B cell (primary cell): ENCODE results near the gene MTHFSD. TPM values are rescaled to one million over a fixed set of nuclear protein-coding genes. Genes with fewer than 3 reads are reported as not detected.

Source experiments
- ATAC-seq: fragments of 200-7000 bp; cut with Tn5 transposase; one replicate; pipeline ENCODE4 v1.10.0; 2021; ENCODE audit warnings: low read depth, mild to moderate bottlenecking, moderate number of reproducible peaks, moderate library complexity
- CTCF ChIA-PET: fragments of 350-600 bp; sonication (Branson Sonifier 250); formaldehyde crosslinking; loops from one replicate; lab custom pipeline; 2021; ENCODE audit warnings: antibody characterized with exemption, inconsistent platforms; lab: Charles Lee
- POLR2A ChIA-PET: fragments of 350-600 bp; sonication (Branson Sonifier 250); formaldehyde crosslinking; loops from one replicate; lab custom pipeline; 2021; ENCODE audit warnings: antibody characterized with exemption; lab: Charles Lee
- DNase-seq: peaks from one replicate; pipeline ENCODE4 v3.0.0; 2013
- H2AFZ ChIP-seq: 2 replicates; pipeline ENCODE4 v1.6.1; 2012; ENCODE audit warnings: mild to moderate bottlenecking, low read depth, low read length; ENCODE audit not compliant: insufficient read depth, poor library complexity, severe bottlenecking
- H3K27ac ChIP-seq, 2 donors: 1 replicate in 1 of 2; 2 replicates in 1 of 2; pipeline ENCODE4 v1.5.1; 2012 to 2013; ENCODE audit warnings: low read length in 2 of 2, mild to moderate bottlenecking in 2 of 2, moderate library complexity in 1 of 2
- H3K27me3 ChIP-seq, 4 experiments: fragments of 200-600 bp in 1 of 4; sonication (generic) in 1 of 4; replicated peaks in 1 of 4; 1 replicate in 2 of 4; 2 replicates in 2 of 4; pipeline versions ENCODE4 v1.6.1 to v1.7.0; 2013 to 2016; ENCODE audit warnings: low read length in 3 of 4, mild to moderate bottlenecking in 2 of 4, mixed read lengths in 1 of 4, moderate library complexity in 1 of 4; ENCODE audit not compliant: insufficient read depth in 4 of 4, control insufficient read depth in 3 of 4; ENCODE audit errors: control extremely low read depth in 1 of 4
- H3K36me3 ChIP-seq, 2 experiments: replicated peaks in 1 of 2; 1 replicate in 1 of 2; 2 replicates in 1 of 2; pipeline versions ENCODE4 v1.6.1 to v1.7.1; 2013; ENCODE audit warnings: low read length in 1 of 2; ENCODE audit not compliant: insufficient read depth in 2 of 2, control insufficient read depth in 1 of 2; ENCODE audit errors: control extremely low read depth in 1 of 2, extremely low read depth in 1 of 2
- H3K4me1 ChIP-seq, 2 donors: fragments of 200-600 bp in 1 of 2; sonication (generic) in 1 of 2; 1 replicate in 1 of 2; 2 replicates in 1 of 2; pipeline versions ENCODE4 v1.5.1 to v1.6.1; 2013 to 2017; ENCODE audit warnings: low read length in 2 of 2; ENCODE audit not compliant: control insufficient read depth in 2 of 2, insufficient read depth in 2 of 2
- H3K4me2 ChIP-seq: replicated peaks from 2 replicates; pipeline ENCODE3; 2012; ENCODE audit warnings: mild to moderate bottlenecking, low read depth, low read length; ENCODE audit not compliant: poor library complexity, severe bottlenecking
- H3K4me3 ChIP-seq, 5 experiments: fragments of 200-600 bp in 1 of 5; sonication (generic) in 1 of 5; 1 replicate in 3 of 5; 2 replicates in 2 of 5; pipeline versions ENCODE4 v1.5.1 to v1.7.0; 2011 to 2016; ENCODE audit warnings: low read length in 4 of 5, mild to moderate bottlenecking in 4 of 5, low read depth in 2 of 5, control low read depth in 1 of 5, moderate library complexity in 1 of 5; ENCODE audit not compliant: insufficient read depth in 1 of 5; ENCODE audit errors: control extremely low read depth in 1 of 5, extremely low read depth in 1 of 5
- H3K79me2 ChIP-seq: fragments of 200-600 bp; sonication (generic); one replicate; pipeline ENCODE4 v1.6.0; 2016; ENCODE audit warnings: low read length; ENCODE audit not compliant: control insufficient read depth, insufficient read depth
- H3K9ac ChIP-seq: fragments of 200-600 bp; sonication (generic); 2 replicates; pipeline ENCODE4 v1.6.1; 2017; ENCODE audit warnings: mild to moderate bottlenecking, low read length, moderate library complexity
- H3K9me3 ChIP-seq, 3 donors: one replicate each; pipeline versions ENCODE4 v1.6.1 to v1.7.1; 2013; ENCODE audit warnings: low read length in 2 of 3; ENCODE audit not compliant: control insufficient read depth in 2 of 3, insufficient read depth in 1 of 3; ENCODE audit errors: control extremely low read depth in 1 of 3
- H4K20me1 ChIP-seq: 2 replicates; pipeline ENCODE4 v1.6.0; 2012; ENCODE audit warnings: mild to moderate bottlenecking, low read length; ENCODE audit not compliant: insufficient read depth, control insufficient read depth, poor library complexity, severe bottlenecking
- H3K27ac Mint-ChIP-seq: one replicate; pipeline ENCODE4 v1.8.0; 2021; ENCODE audit warnings: mixed read lengths
- H3K27me3 Mint-ChIP-seq: one replicate; pipeline ENCODE4 v1.8.0; 2021; ENCODE audit warnings: mixed read lengths
- H3K4me1 Mint-ChIP-seq: one replicate; pipeline ENCODE4 v1.8.0; 2021; ENCODE audit warnings: mixed read lengths
- H3K4me3 Mint-ChIP-seq: one replicate; pipeline ENCODE4 v1.8.0; 2021; ENCODE audit warnings: mixed read lengths
- H3K9me3 Mint-ChIP-seq: one replicate; pipeline ENCODE4 v1.8.0; 2022; ENCODE audit warnings: mixed read lengths; ENCODE audit not compliant: insufficient read depth
- EZH2 ChIP-seq: IDR thresholded peaks from 2 replicates; pipeline ENCODE4 v1.6.1; 2012; ENCODE audit warnings: borderline replicate concordance, low read depth, mild to moderate bottlenecking, moderate library complexity, low read length; ENCODE audit not compliant: insufficient read depth, poor library complexity, severe bottlenecking
- WGBS: methylation state at CpG from one replicate; pipeline ENCODE4 v1.1.5; 2013; ENCODE audit warnings: missing lambda C conversion rate; ENCODE audit not compliant: insufficient coverage; 5-methylcytosine and 5-hydroxymethylcytosine counted together
- intact Hi-C: fragments of 100-400 bp; cut with micrococcal nuclease; formaldehyde crosslinking; loops from one replicate; pipeline ENCODE4 v1.10.0; 2022
- polyA plus RNA-seq: library from polyadenylated mRNA; depleted of rRNA; stranded (reverse); fragments of >200 nt; gene quantifications from 2 replicates; pipeline ENCODE4 v1.2.3, GENCODE V29; 2012
- total RNA-seq, 2 donors: library from RNA; stranded (reverse); fragments of 120-200 nt in 1 of 2; gene quantifications; 1 replicate in 1 of 2; 2 replicates in 1 of 2; pipeline versions ENCODE4 v1.2.3 to v1.2.4, GENCODE V29; 2013 to 2022
- TF ChIP-seq, protein P1 (sequence below): fragments of 200-600 bp; IDR thresholded peaks from one replicate; pipeline ENCODE4 v1.8.0; 2022; ENCODE audit warnings: antibody characterized with exemption, mild to moderate bottlenecking

Gene MTHFSD
- total and polyA plus RNA-seq, 2 donors (not counting 1 experiment from before 2014, with no cell fraction given) = 21.5 to 42.0 TPM

DNA sequence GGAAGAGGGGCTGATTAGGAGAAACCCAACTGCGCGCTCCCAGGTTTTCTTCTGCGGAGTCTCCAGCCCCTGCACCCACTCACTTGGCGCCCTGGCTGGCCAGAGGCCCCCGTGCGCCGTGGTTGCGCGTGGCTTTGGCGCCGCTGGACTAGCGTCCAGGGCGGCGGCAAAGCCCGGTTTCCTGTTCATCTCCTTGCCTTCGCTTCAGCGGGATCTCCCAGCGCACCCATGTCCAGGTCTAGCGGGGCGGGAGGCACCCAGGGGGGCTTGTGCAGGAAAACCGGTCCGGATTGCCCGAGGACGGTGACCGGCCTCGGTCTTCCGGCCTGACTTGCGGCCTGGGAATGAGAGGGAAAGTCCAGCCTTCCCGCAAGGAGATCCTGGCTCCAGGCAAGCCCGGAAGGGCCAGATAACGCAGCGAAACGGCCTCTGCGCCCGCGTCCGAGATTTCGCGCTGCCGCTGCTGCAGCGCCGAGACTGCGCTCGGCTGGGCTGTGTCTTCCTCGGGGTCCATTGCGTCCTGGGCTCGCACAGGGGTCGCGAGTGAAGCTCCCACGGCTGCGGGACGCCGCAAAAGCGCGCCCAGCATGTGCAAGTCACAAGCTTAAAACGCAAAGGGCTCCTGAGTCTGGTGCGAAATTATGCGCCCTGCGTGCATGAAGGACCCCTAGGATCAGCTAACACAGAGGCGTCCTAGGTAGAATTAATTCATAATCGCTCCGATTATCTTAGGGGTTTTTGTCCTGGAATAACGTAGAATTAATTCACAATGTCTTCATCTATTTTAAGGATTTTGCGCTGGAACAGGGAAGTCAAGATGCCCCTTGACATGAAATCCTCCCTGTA lies 39.0 kb downstream of the MTHFSD start:
- peaks cover 63% of the 10 kb centered on the region for H3K27me3 Mint-ChIP-seq
- WGBS = 11% methylated on average over 61 of the region's 64 CpGs
- ChIA-PET POLR2A (no interaction called here), CTCF (interaction anchor here (1.2 to 5.9 kb wide), 2 partner anchors 10 to 696 kb away, joined by 3 to 59 read pairs; no protein-coding TSS in a partner anchor)
- Histone ChIP-seq H4K20me1 (no peaks in the 10 kb centered on the region), H3K4me1 (peaks cover 14 to 22% of the 10 kb centered on the region in 2 donors), H3K4me2 (no peak overlapping the region), H3K27me3 (peaks cover 0 to 89% (median 54%) of the 10 kb centered on the region in 4 experiments), H3K9me3 (peaks cover 0 to 21% (median 1%) of the 10 kb centered on the region in 3 donors), H3K9ac (no peak overlapping the region), H3K4me3 (no peak overlapping the region), H3K36me3 (no peaks in the 10 kb centered on the region), H3K79me2 (no peaks in the 10 kb centered on the region), H2AFZ (no peak overlapping the region), H3K27ac (no peak overlapping the region)
- H3K9me3 Mint-ChIP-seq = no peaks in the 10 kb centered on the region
- H3K4me1 Mint-ChIP-seq = peaks cover 10% of the 10 kb centered on the region
- TF ChIP-seq EZH2 = no peak
- TF ChIP-seq, protein P1, sequence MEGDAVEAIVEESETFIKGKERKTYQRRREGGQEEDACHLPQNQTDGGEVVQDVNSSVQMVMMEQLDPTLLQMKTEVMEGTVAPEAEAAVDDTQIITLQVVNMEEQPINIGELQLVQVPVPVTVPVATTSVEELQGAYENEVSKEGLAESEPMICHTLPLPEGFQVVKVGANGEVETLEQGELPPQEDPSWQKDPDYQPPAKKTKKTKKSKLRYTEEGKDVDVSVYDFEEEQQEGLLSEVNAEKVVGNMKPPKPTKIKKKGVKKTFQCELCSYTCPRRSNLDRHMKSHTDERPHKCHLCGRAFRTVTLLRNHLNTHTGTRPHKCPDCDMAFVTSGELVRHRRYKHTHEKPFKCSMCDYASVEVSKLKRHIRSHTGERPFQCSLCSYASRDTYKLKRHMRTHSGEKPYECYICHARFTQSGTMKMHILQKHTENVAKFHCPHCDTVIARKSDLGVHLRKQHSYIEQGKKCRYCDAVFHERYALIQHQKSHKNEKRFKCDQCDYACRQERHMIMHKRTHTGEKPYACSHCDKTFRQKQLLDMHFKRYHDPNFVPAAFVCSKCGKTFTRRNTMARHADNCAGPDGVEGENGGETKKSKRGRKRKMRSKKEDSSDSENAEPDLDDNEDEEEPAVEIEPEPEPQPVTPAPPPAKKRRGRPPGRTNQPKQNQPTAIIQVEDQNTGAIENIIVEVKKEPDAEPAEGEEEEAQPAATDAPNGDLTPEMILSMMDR = no peak
- no peak for ATAC-seq
- intact Hi-C loops = no loop called here
- H3K27ac Mint-ChIP-seq = no peak overlapping the region
- H3K4me3 Mint-ChIP-seq = no peak overlapping the region
- no peak for DNase-seq

DNA sequence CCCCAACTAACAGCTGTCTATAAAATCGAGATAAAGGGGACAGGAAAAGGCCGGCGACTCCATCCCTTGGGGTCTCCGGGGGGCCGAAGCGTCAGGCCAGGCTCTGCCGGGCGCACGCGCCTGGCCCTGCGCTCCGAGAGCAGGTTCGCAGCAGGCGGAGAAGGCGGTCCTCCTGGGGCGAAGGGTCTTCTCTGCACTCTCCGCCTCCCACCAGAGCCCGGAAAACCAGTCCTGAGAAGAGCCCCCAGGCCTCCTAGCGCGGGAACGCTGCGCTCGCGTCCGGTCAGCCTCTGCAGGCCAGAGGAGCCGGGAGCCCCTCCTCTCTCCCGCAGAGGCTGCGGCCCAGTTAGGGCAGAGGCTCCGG lies 39.6 kb downstream of the MTHFSD start:
- 21% methylated on average over 29 of the region's 29 CpGs for WGBS
- Histone ChIP-seq H3K4me3 (no peak overlapping the region), H3K27me3 (peaks cover 0 to 88% (median 52%) of the 10 kb centered on the region in 4 experiments), H3K27ac (no peak overlapping the region), H3K9ac (no peak overlapping the region), H3K4me2 (no peak overlapping the region), H3K9me3 (peaks cover 0 to 21% (median 1%) of the 10 kb centered on the region in 3 donors), H2AFZ (no peak overlapping the region), H4K20me1 (no peaks in the 10 kb centered on the region), H3K4me1 (peaks cover 18 to 26% of the 10 kb centered on the region in 2 donors), H3K36me3 (no peaks in the 10 kb centered on the region), H3K79me2 (no peaks in the 10 kb centered on the region)
- intact Hi-C loops = no loop called here
- peaks cover 61% of the 10 kb centered on the region for H3K27me3 Mint-ChIP-seq
- TF ChIP-seq EZH2 = no peak
- no peak overlapping the region for H3K27ac Mint-ChIP-seq
- peaks cover 13% of the 10 kb centered on the region for H3K4me1 Mint-ChIP-seq
- POLR2A ChIA-PET = no interaction called here
- no peaks in the 10 kb centered on the region for H3K9me3 Mint-ChIP-seq
- no peak overlapping the region for H3K4me3 Mint-ChIP-seq
- DNase-seq = no peak
- CTCF ChIA-PET = no interaction called here
- no peak for ATAC-seq
